ENCODE data around the gene USP17L28. TPM values are rescaled to one million over a fixed set of nuclear protein-coding genes. Genes with fewer than 3 reads are reported as not detected.
"Not testable (repeated sequence)": the region's sequence is repeated elsewhere in the genome, so short reads cannot be mapped to it uniquely, and the experiment has no call there.

The USP17L28 gene, protein sequence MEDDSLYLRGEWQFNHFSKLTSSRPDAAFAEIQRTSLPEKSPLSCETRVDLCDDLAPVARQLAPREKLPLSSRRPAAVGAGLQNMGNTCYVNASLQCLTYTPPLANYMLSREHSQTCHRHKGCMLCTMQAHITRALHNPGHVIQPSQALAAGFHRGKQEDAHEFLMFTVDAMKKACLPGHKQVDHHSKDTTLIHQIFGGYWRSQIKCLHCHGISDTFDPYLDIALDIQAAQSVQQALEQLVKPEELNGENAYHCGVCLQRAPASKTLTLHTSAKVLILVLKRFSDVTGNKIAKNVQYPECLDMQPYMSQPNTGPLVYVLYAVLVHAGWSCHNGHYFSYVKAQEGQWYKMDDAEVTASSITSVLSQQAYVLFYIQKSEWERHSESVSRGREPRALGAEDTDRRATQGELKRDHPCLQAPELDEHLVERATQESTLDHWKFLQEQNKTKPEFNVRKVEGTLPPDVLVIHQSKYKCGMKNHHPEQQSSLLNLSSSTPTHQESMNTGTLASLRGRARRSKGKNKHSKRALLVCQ
- total RNA-seq (ENCODE audit: insufficient read depth, low replicate concordance) = not detected

DNA sequence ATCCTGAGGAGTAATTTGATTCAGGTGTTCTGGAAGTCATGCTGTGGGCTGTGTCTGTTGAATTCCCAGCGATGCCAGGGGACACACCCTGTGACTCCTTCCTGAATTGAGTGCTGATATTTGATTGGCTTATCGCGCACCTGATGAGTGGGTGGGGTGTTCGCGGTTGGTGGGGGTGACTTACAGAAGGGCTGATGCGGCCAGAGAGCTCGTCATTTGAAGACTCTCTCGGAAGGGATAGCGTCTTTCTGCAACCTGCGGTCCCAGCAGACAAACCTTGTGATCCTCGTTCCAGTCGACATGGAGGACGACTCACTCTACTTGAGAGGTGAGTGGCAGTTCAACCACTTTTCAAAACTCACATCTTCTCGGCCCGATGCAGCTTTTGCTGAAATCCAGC is at the start of gene USP17L28:
TSS of gene USP17L28 (plus strand) at position 301 of the 400 bp plus-strand sequence. CDS start at position 301, 0 bp downstream.
- not testable (repeated sequence) for DNase-seq (ENCODE audit: low spot score)

- not testable (repeated sequence) for DNase-seq (ENCODE audit: low spot score)
Observed at GRCh38 chr4:9324191-9324590, 24.5 kb upstream of the USP17L28 start.

GRCh38 chr4:9324865-9325264 is 23.8 kb upstream of the USP17L28 start, which contains the start of gene USP17L24:
Gene USP17L24, plus strand, starts transcription at chr4:9325165. Its CDS starts 0 bp downstream, at chr4:9325165.
- not testable (repeated sequence) for DNase-seq (ENCODE audit: low spot score)

GRCh38 chr4:9329611-9330010 is 19.1 kb upstream of the USP17L28 start, which contains the start of gene USP17L25:
Gene USP17L25, plus strand, starts transcription at chr4:9329911. Its CDS starts 0 bp downstream, at chr4:9329911.
- DNase-seq (ENCODE audit: low spot score) = not testable (repeated sequence)

DNA sequence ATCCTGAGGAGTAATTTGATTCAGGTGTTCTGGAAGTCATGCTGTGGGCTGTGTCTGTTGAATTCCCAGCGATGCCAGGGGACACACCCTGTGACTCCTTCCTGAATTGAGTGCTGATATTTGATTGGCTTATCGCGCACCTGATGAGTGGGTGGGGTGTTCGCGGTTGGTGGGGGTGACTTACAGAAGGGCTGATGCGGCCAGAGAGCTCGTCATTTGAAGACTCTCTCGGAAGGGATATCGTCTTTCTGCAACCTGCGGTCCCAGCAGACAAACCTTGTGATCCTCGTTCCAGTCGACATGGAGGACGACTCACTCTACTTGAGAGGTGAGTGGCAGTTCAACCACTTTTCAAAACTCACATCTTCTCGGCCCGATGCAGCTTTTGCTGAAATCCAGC is 14.3 kb upstream of the USP17L28 start, which contains the start of gene USP17L26:
TSS of gene USP17L26 (plus strand) at position 301 of the 400 bp plus-strand sequence. CDS start at position 301, 0 bp downstream.
- not testable (repeated sequence) for DNase-seq (ENCODE audit: low spot score)

DNA sequence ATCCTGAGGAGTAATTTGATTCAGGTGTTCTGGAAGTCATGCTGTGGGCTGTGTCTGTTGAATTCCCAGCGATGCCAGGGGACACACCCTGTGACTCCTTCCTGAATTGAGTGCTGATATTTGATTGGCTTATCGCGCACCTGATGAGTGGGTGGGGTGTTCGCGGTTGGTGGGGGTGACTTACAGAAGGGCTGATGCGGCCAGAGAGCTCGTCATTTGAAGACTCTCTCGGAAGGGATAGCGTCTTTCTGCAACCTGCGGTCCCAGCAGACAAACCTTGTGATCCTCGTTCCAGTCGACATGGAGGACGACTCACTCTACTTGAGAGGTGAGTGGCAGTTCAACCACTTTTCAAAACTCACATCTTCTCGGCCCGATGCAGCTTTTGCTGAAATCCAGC is 9.6 kb upstream of the USP17L28 start, which contains the start of gene USP17L5:
TSS of gene USP17L5 (plus strand) at position 301 of the 400 bp plus-strand sequence. CDS start at position 301, 0 bp downstream.
- not testable (repeated sequence) for DNase-seq (ENCODE audit: low spot score)

DNA sequence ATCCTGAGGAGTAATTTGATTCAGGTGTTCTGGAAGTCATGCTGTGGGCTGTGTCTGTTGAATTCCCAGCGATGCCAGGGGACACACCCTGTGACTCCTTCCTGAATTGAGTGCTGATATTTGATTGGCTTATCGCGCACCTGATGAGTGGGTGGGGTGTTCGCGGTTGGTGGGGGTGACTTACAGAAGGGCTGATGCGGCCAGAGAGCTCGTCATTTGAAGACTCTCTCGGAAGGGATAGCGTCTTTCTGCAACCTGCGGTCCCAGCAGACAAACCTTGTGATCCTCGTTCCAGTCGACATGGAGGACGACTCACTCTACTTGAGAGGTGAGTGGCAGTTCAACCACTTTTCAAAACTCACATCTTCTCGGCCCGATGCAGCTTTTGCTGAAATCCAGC is 4.8 kb upstream of the USP17L28 start, which contains the start of gene USP17L27:
TSS of gene USP17L27 (plus strand) at position 301 of the 400 bp plus-strand sequence. CDS start at position 301, 0 bp downstream.
- DNase-seq (ENCODE audit: low spot score) = not testable (repeated sequence)

- not testable (repeated sequence) for DNase-seq (ENCODE audit: low spot score)
Observed at GRCh38 chr4:9350866-9351265, 2.2 kb downstream of the USP17L28 start.

DNA sequence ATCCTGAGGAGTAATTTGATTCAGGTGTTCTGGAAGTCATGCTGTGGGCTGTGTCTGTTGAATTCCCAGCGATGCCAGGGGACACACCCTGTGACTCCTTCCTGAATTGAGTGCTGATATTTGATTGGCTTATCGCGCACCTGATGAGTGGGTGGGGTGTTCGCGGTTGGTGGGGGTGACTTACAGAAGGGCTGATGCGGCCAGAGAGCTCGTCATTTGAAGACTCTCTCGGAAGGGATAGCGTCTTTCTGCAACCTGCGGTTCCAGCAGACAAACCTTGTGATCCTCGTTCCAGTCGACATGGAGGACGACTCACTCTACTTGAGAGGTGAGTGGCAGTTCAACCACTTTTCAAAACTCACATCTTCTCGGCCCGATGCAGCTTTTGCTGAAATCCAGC is 4.6 kb downstream of the USP17L28 start, which contains the start of gene USP17L29:
TSS of gene USP17L29 (plus strand) at position 301 of the 400 bp plus-strand sequence. CDS start at position 301, 0 bp downstream.
- DNase-seq (ENCODE audit: low spot score) = not testable (repeated sequence)

- DNase-seq (ENCODE audit: low spot score) = not testable (repeated sequence)
Observed at GRCh38 chr4:9362829-9363228, 14.1 kb downstream of the USP17L28 start, which contains the start of gene USP17L30. Gene USP17L30, plus strand, starts transcription at chr4:9363129. Its CDS starts 0 bp downstream, at chr4:9363129.

DNA sequence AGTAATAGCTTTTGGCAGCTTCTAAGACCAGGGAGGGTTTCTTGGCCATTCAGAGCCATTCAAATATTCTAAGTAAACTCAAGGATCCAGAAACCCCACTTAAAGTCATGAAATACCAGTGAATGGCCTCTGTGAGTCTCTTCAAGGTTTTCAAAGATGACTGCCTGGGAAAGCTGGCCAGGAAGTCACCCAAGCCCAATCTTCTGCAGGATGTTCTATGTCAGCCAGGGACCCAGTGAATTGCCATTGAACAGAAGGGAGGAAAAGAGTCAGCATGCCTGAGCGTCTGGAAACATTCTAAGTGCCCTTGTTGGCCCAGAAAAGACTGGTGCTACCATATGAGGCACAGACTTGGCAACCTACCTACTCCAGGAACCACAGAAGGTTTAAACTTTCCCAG is 31.2 kb downstream of the USP17L28 start:
- DNase-seq (ENCODE audit: low spot score) = not testable (repeated sequence)

DNA sequence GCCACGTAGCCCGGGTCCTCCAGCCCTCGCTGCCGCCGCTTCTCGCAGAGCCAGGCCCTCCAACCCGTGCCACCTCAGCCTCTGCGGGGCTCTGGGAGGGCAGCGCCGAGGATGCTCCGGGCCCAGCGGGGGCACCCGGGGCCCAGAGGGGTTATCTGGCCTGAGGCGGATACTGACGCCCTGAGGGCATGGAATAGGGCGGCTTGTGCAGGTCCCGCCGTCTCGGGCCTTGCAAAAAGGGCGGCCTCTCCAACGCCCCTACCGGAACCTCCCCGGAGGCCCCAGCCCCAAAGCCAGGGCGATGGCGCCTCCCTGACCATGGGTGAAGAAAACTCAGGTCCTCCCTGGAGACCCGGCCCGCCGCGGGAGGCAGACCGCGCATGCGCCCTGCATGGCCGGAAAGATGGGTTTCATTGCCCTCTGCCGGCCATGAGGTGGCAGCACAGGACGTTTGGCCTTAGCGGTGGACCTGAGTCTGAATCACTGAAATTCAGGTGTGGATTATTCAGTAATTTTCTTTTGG is 32.4 kb downstream of the USP17L28 start:
- DNase-seq (ENCODE audit: low spot score) = peak; percentile 1

DNA sequence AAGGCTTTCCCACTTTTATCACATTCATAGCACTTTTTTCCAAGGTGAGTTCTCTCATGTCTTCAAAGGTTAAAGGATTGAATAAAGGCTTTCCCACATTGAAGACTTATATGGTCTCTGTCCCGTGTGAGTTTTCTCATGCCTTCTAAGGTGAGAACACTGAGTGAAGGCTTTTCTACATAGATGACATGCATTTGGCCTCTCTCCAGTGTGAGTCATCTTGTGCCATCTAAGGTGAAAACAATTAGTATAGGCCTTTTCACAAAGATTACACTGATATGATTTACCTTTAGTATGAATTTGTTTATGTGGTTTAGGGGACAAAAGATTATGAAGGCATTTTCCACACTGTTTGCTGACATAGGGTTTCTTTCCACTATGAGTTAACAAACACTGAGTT is 35.4 kb downstream of the USP17L28 start:
- no peak for DNase-seq (ENCODE audit: low spot score)

- DNase-seq (ENCODE audit: low spot score) = not testable (repeated sequence)
Observed at GRCh38 chr4:9389001-9389400, 40.3 kb downstream of the USP17L28 start.

Other genes starting within 250 kb of the USP17L28 start
- not detected for gene FAM90A26, start 178.5 kb upstream of the USP17L28 start, total RNA-seq (ENCODE audit: insufficient read depth, low replicate concordance)
- gene USP17L10, start 138.2 kb upstream of the USP17L28 start, total RNA-seq (ENCODE audit: insufficient read depth, low replicate concordance) = not detected
- gene USP17L11, start 133.5 kb upstream of the USP17L28 start, total RNA-seq (ENCODE audit: insufficient read depth, low replicate concordance) = not detected
- not detected for gene USP17L12, start 128.7 kb upstream of the USP17L28 start, total RNA-seq (ENCODE audit: insufficient read depth, low replicate concordance)
- not detected for gene USP17L13, start 124.0 kb upstream of the USP17L28 start, total RNA-seq (ENCODE audit: insufficient read depth, low replicate concordance)
- gene USP17L15, start 114.5 kb upstream of the USP17L28 start, total RNA-seq (ENCODE audit: insufficient read depth, low replicate concordance) = 0.72 TPM
- gene USP17L17, start 105.0 kb upstream of the USP17L28 start, total RNA-seq (ENCODE audit: insufficient read depth, low replicate concordance) = not detected
- not detected for gene USP17L18, start 100.3 kb upstream of the USP17L28 start, total RNA-seq (ENCODE audit: insufficient read depth, low replicate concordance)
- gene USP17L19, start 95.5 kb upstream of the USP17L28 start, total RNA-seq (ENCODE audit: insufficient read depth, low replicate concordance) = not detected
- gene USP17L20, start 90.8 kb upstream of the USP17L28 start, total RNA-seq (ENCODE audit: insufficient read depth, low replicate concordance) = not detected
- not detected for gene USP17L21, start 86.0 kb upstream of the USP17L28 start, total RNA-seq (ENCODE audit: insufficient read depth, low replicate concordance)
- gene USP17L22, start 81.3 kb upstream of the USP17L28 start, total RNA-seq (ENCODE audit: insufficient read depth, low replicate concordance) = 0.72 TPM
- not detected for gene USP17L24, start 23.7 kb upstream of the USP17L28 start, total RNA-seq (ENCODE audit: insufficient read depth, low replicate concordance)
- gene USP17L25, start 19.0 kb upstream of the USP17L28 start, total RNA-seq (ENCODE audit: insufficient read depth, low replicate concordance) = not detected
- gene USP17L26, start 14.2 kb upstream of the USP17L28 start, total RNA-seq (ENCODE audit: insufficient read depth, low replicate concordance) = not detected
- not detected for gene USP17L5, start 9.5 kb upstream of the USP17L28 start, total RNA-seq (ENCODE audit: insufficient read depth, low replicate concordance)
- gene USP17L27, start 4.7 kb upstream of the USP17L28 start, total RNA-seq (ENCODE audit: insufficient read depth, low replicate concordance) = not detected
- not detected for gene USP17L29, start 4.7 kb downstream of the USP17L28 start, total RNA-seq (ENCODE audit: insufficient read depth, low replicate concordance)
- gene USP17L30, start 14.2 kb downstream of the USP17L28 start, total RNA-seq (ENCODE audit: insufficient read depth, low replicate concordance) = not detected
- not detected for gene DEFB131A, start 95.5 kb downstream of the USP17L28 start, total RNA-seq (ENCODE audit: insufficient read depth, low replicate concordance)